Panc1 (cell line): ENCODE results near the gene ADORA1. TPM values are rescaled to one million over a fixed set of nuclear protein-coding genes. Genes with fewer than 3 reads are reported as not detected.
A peak's percentile ranks its signal among the peaks of the same experiment; 100 is the strongest.

Experiments used
- ATAC-seq: fragments of 200-7000 bp; cut with Tn5 transposase; 2 replicates; pipeline ENCODE4 v1.9.1; 2020; ENCODE audit warnings: mild to moderate bottlenecking, moderate library complexity
- BruUV-seq: library from RNA; stranded (reverse); fragments of 400-500 nt; replicated peaks from 2 replicates; lab custom pipeline; 2021; lab: Mats Ljungman, UMichigan
- CTCF ChIA-PET: fragments of 300-600 bp; sonication (Branson Sonifier 250); formaldehyde crosslinking; loops from one replicate; lab custom pipeline; 2022; ENCODE audit warnings: antibody characterized with exemption; lab: Charles Lee
- POLR2A ChIA-PET: fragments of 300-600 bp; sonication (Branson Sonifier 250); formaldehyde crosslinking; loops from one replicate; lab custom pipeline; 2022; ENCODE audit warnings: antibody characterized with exemption; lab: Charles Lee
- DNase-seq: peaks from one replicate; pipeline ENCODE4 v3.0.0-alpha.2; 2010; ENCODE audit warnings: low read depth, low spot score
- H3K27ac ChIP-seq: 2 replicates; pipeline ENCODE4 v1.5.1; 2011; ENCODE audit warnings: mild to moderate bottlenecking, low read length, inconsistent platforms
- H3K27me3 ChIP-seq: fragments of 200-500 bp; sonication (Bioruptor generic); 2 replicates; pipeline ENCODE4 v1.6.0; 2014; ENCODE audit warnings: low read length, inconsistent platforms; ENCODE audit not compliant: control insufficient read depth, insufficient read depth
- H3K36me3 ChIP-seq: fragments of 200-500 bp; sonication (Bioruptor generic); 2 replicates; pipeline ENCODE4 v1.5.1; 2014; ENCODE audit warnings: inconsistent platforms, mild to moderate bottlenecking, low read length, moderate library complexity; ENCODE audit not compliant: control insufficient read depth, insufficient read depth
- H3K4me1 ChIP-seq: 2 replicates; pipeline ENCODE4 v1.5.1; 2011; ENCODE audit warnings: inconsistent platforms, mild to moderate bottlenecking, low read length, moderate library complexity; ENCODE audit not compliant: control insufficient read depth, insufficient read depth
- H3K4me3 ChIP-seq, 2 experiments: 2 replicates each; pipeline ENCODE4 v1.5.1; 2011 to 2012; ENCODE audit warnings: low read depth in 2 of 2, low read length in 2 of 2, mild to moderate bottlenecking in 2 of 2, inconsistent platforms in 1 of 2, moderate library complexity in 1 of 2
- H3K9me3 ChIP-seq: fragments of 200-500 bp; sonication (Bioruptor generic); 2 replicates; pipeline ENCODE4 v1.5.1; 2014; ENCODE audit warnings: low read depth, mild to moderate bottlenecking, inconsistent platforms, low read length, moderate library complexity; ENCODE audit not compliant: control insufficient read depth, insufficient read depth
- POLR2AphosphoS5 ChIP-seq: IDR thresholded peaks from 2 replicates; pipeline ENCODE4 v1.6.1; 2012; ENCODE audit warnings: mild to moderate bottlenecking, low read depth, low read length, moderate library complexity
- SIN3A ChIP-seq: IDR thresholded peaks from 2 replicates; pipeline ENCODE4 v1.6.1; 2012; ENCODE audit warnings: low read depth, mild to moderate bottlenecking, low read length, moderate library complexity, borderline replicate concordance; ENCODE audit not compliant: insufficient read depth
- TCF7L2 ChIP-seq: IDR thresholded peaks from 2 replicates; pipeline ENCODE4 v1.6.1; 2011; ENCODE audit warnings: mild to moderate bottlenecking, low read depth, low read length, inconsistent platforms
- in situ Hi-C: cut with HindIII; loops from 2 replicates; pipeline ENCODE4 v1.10.0; 2016; ENCODE audit warnings: low sequenced_read_pairs, low pct_unique_long_range_greater_than_20kb
- intact Hi-C: fragments of 100-400 bp; cut with micrococcal nuclease; formaldehyde crosslinking; loops from one replicate; pipeline ENCODE4 v1.10.0; 2022; ENCODE audit not compliant: unreplicated experiment
- total RNA-seq: library from RNA; stranded (reverse); gene quantifications from one replicate; pipeline ENCODE4 v1.2.1, GENCODE V29; 2021; ENCODE audit not compliant: unreplicated experiment
- TF ChIP-seq, protein P1 (sequence below), 2 experiments: IDR thresholded peaks; 2 replicates each; pipeline ENCODE4 v1.6.1; 2011 to 2012; ENCODE audit warnings: low read depth in 2 of 2, control low read depth in 1 of 2, low read length in 1 of 2, mild to moderate bottlenecking in 1 of 2, moderate library complexity in 1 of 2; ENCODE audit not compliant: insufficient read depth in 1 of 2
- TF ChIP-seq, protein P2 (sequence below): fragments of 450-650 bp; IDR thresholded peaks from 2 replicates; pipeline ENCODE4 v1.5.1; 2017; ENCODE audit warnings: mild to moderate bottlenecking

The ADORA1 gene
- total RNA-seq, 1 experiment from 2014 or later, result 8.5 TPM

DNA sequence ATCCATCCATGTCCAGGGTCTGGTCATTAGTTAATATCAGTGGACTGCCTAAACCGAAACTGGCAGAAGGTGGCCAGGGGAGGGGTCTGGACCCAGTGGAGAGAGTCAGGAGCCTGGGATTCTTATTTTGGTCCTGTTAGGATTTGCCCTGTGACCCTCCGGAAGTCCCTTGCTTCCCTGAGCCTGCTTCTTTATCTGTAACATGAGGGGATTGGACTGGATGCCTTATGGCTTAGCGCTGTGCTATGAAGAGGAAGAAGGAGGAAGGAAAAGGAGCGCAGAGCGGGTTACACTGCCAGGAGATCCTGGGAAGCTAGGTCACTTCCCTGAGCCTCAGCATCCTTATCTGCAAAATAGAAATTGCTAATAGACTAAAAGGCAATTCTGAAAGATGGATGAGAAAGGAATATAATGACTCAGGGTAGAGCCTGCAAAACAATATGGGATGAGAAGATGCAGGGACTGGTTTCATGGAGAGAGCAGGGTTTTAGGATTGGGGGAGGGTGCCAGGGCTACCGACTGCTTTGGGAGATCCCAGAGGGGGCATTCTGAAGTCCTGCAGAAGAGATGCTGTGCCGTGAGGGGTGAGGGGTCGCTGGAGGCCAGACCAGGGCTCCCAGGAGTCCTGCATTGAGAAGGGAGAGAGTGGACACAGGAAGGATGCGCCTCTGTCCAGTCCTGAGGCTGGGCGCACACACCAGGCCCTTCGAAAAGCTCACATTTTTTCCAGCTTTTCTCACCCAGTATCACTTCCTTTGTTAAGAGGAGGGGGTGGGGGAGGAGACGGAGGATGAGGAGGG lies 460 bp upstream of the ADORA1 start:
- ChIA-PET POLR2A (no interaction called here), CTCF (interaction anchor here (0.8 to 1.4 kb wide), 4 partner anchors 9 to 75 kb away, joined by 3 to 5 read pairs (median 4); no protein-coding TSS in a partner anchor)
- BruUV-seq, result no TSS peak
- peaks cover 28% of the 10 kb centered on the region for H3K4me1 ChIP-seq
- H3K9me3 ChIP-seq, result no peaks in the 10 kb centered on the region
- DNase-seq, result no peak
- peaks cover 7% of the 10 kb centered on the region for H3K27me3 ChIP-seq
- intact Hi-C loops, result no loop called here
- TF ChIP-seq, protein P1, sequence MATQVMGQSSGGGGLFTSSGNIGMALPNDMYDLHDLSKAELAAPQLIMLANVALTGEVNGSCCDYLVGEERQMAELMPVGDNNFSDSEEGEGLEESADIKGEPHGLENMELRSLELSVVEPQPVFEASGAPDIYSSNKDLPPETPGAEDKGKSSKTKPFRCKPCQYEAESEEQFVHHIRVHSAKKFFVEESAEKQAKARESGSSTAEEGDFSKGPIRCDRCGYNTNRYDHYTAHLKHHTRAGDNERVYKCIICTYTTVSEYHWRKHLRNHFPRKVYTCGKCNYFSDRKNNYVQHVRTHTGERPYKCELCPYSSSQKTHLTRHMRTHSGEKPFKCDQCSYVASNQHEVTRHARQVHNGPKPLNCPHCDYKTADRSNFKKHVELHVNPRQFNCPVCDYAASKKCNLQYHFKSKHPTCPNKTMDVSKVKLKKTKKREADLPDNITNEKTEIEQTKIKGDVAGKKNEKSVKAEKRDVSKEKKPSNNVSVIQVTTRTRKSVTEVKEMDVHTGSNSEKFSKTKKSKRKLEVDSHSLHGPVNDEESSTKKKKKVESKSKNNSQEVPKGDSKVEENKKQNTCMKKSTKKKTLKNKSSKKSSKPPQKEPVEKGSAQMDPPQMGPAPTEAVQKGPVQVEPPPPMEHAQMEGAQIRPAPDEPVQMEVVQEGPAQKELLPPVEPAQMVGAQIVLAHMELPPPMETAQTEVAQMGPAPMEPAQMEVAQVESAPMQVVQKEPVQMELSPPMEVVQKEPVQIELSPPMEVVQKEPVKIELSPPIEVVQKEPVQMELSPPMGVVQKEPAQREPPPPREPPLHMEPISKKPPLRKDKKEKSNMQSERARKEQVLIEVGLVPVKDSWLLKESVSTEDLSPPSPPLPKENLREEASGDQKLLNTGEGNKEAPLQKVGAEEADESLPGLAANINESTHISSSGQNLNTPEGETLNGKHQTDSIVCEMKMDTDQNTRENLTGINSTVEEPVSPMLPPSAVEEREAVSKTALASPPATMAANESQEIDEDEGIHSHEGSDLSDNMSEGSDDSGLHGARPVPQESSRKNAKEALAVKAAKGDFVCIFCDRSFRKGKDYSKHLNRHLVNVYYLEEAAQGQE (IDR thresholded peaks at IDR 0.05; ENCODE audit: insufficient read depth in 1 of 2, low read depth in 2 of 2, low read length in 1 of 2), result no peak
- TF ChIP-seq, protein P2, sequence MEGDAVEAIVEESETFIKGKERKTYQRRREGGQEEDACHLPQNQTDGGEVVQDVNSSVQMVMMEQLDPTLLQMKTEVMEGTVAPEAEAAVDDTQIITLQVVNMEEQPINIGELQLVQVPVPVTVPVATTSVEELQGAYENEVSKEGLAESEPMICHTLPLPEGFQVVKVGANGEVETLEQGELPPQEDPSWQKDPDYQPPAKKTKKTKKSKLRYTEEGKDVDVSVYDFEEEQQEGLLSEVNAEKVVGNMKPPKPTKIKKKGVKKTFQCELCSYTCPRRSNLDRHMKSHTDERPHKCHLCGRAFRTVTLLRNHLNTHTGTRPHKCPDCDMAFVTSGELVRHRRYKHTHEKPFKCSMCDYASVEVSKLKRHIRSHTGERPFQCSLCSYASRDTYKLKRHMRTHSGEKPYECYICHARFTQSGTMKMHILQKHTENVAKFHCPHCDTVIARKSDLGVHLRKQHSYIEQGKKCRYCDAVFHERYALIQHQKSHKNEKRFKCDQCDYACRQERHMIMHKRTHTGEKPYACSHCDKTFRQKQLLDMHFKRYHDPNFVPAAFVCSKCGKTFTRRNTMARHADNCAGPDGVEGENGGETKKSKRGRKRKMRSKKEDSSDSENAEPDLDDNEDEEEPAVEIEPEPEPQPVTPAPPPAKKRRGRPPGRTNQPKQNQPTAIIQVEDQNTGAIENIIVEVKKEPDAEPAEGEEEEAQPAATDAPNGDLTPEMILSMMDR, result no peak
- TF ChIP-seq POLR2AphosphoS5 (no peak), SIN3A (no peak), TCF7L2 (no peak)
- no peak for ATAC-seq
- H3K27ac ChIP-seq, result no peak overlapping the region
- peak overlapping the region; percentile 39 to 58 for H3K4me3 ChIP-seq
- in situ Hi-C loops, result no loop called here
- no peaks in the 10 kb centered on the region for H3K36me3 ChIP-seq

GRCh38 chr1:203128431-203128715 lies 847 bp downstream of the ADORA1 start:
- no peaks in the 10 kb centered on the region for H3K36me3 ChIP-seq
- peaks cover 28% of the 10 kb centered on the region for H3K4me1 ChIP-seq
- H3K27ac ChIP-seq, result peak overlapping the region; percentile 51
- in situ Hi-C loops (no loop called here), intact Hi-C loops (no loop called here)
- TF ChIP-seq, protein P1 (IDR thresholded peaks at IDR 0.05; ENCODE audit: insufficient read depth in 1 of 2, low read depth in 2 of 2, low read length in 1 of 2), result no peak
- TF ChIP-seq POLR2AphosphoS5, result no peak
- TF ChIP-seq SIN3A, result no peak
- TF ChIP-seq TCF7L2, result no peak
- TF ChIP-seq, protein P2, result no peak
- POLR2A ChIA-PET, result interaction anchor here (1.0 kb wide), 1 partner anchor 13 kb away, joined by 3 read pairs; no protein-coding TSS in a partner anchor
- H3K4me3 ChIP-seq, result peak overlapping the region; percentile 39 to 58
- H3K9me3 ChIP-seq, result no peaks in the 10 kb centered on the region
- DNase-seq (no peak), ATAC-seq (no peak)
- peaks cover 7% of the 10 kb centered on the region for H3K27me3 ChIP-seq
- CTCF ChIA-PET, result interaction anchor here (0.8 to 1.4 kb wide), 7 partner anchors 19 to 144 kb away, joined by 3 to 6 read pairs (median 4); no protein-coding TSS in a partner anchor
- no TSS peak for BruUV-seq
